NCI-H748 treated with DMSO at 0.1 percent for 48 hours (cell line): ENCODE measurements around the gene ABHD14A.
"Not testable (repeated sequence)": the region's sequence is repeated elsewhere in the genome, so short reads cannot be mapped to it uniquely, and the experiment has no call there.

Experiments used
- DNase-seq: peaks from one replicate; lab custom pipeline; 2025; lab: John Stamatoyannopoulos, UW

The ABHD14A gene

DNA sequence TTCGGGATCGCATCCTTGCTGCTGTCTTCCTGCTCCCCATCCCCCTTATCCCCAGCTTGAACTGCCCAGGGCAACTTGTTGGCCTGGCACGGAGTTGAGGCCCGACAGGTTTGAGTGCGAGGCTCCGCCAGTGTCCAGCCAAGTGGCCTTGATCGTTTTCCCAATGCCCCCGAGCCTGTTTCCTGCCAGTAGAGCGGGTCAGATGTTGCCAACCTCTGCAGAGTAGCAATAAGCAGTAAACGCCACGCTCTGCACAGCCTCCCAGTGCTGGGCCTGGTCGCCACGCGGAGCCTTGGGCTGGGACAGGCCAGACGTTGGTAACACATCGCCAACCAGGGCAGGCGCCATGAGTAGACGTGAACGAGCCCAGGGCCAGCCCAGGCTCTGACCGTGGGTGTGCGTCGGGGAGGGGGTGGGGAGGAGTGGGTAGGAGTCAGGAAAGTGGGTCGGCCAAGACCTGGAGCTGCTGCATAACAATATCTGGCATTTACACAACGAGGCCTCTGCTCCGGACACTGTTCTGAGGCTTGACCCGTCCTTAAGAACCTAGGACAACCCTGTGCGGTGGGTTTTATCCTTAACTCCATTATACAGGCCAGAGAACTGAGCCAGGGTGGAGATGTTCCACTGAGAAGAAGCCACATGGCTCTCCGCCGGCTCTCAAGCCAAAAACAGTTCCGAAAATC is 444 bp upstream of the ABHD14A start:
- no peak for DNase-seq

GRCh38 chr3:51975852-51976549 is 1.1 kb downstream of the ABHD14A start:
- DNase-seq: peak; percentile 21

DNA sequence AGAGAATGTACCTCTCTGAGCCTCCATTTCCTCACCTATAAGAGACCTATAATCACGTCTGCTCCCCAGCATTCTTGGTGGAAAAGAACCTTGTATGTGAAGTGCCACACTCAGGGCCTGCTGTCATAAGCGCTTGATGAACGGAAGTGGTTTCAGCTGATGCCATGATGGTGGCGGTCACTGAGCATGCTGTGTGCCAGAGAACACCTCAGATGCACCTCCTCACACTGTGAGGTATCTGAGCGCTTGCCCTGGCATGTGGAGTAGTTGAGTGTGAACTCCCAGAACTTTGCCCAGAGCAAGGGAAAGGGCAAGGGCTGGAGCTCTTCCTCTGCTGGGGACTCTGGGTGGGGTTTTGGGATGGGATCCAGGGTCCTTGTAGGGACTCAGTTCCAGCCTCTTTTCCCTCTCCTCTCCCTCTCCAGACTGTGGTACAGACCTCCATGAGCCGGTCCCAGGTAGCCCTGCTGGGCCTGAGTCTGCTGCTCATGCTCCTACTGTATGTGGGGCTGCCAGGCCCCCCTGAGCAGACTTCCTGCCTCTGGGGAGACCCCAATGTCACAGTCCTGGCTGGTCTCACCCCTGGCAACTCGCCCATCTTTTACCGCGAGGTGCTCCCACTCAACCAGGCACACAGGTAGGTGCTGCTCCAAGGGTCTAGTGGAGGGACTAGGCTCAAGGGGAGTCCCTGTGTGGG is 2.7 kb downstream of the ABHD14A start:
- DNase-seq: no peak

- no peak for DNase-seq
Measured at GRCh38 chr3:51978143-51978502, 3.3 kb downstream of the ABHD14A start.

GRCh38 chr3:51980253-51980652 is 5.4 kb downstream of the ABHD14A start:
- no peak for DNase-seq

GRCh38 chr3:51982352-51982837 is 7.5 kb downstream of the ABHD14A start:
- no peak for DNase-seq

- no peak for DNase-seq
Measured at GRCh38 chr3:51982838-51983577, 8.1 kb downstream of the ABHD14A start, which contains the start of gene ACY1. TSS of gene ACY1 (plus strand) at chr3:51983535. CDS start at chr3:51984065, 530 bp downstream.

DNA sequence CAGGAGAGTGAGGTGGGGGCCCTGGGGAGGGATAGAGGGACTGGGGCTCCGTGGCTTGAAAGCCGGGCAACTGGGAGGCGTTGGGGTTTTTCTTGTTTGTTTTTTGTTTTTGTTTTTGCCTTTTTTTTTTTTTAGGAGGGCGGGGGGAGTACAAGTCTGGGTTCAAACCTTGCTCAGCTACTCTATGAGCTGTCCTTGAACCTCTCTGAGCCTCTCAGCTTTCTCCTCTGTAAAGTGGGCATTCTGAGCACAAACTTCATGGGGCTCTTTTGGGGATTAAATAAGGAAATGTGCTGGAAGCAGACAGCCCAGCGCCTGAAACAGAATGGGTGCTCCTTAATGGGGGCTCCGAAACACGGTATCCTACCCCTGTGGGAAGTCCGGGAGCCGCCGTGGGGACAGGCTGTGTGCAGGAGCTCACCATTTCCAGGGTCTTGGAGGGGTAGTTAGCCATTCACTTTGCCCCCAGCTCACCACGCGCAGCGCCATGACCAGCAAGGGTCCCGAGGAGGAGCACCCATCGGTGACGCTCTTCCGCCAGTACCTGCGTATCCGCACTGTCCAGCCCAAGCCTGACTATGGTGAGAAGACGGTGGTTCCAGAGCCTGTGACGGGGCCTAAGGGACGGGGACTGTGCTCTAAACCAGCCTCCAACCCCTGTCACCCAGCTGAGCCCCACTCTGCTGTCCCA is 8.9 kb downstream of the ABHD14A start:
- DNase-seq: no peak

- no peak for DNase-seq
Measured at GRCh38 chr3:51984269-51984647, 9.4 kb downstream of the ABHD14A start.

GRCh38 chr3:51985063-51985462 is 10.2 kb downstream of the ABHD14A start:
- no peak for DNase-seq

DNA sequence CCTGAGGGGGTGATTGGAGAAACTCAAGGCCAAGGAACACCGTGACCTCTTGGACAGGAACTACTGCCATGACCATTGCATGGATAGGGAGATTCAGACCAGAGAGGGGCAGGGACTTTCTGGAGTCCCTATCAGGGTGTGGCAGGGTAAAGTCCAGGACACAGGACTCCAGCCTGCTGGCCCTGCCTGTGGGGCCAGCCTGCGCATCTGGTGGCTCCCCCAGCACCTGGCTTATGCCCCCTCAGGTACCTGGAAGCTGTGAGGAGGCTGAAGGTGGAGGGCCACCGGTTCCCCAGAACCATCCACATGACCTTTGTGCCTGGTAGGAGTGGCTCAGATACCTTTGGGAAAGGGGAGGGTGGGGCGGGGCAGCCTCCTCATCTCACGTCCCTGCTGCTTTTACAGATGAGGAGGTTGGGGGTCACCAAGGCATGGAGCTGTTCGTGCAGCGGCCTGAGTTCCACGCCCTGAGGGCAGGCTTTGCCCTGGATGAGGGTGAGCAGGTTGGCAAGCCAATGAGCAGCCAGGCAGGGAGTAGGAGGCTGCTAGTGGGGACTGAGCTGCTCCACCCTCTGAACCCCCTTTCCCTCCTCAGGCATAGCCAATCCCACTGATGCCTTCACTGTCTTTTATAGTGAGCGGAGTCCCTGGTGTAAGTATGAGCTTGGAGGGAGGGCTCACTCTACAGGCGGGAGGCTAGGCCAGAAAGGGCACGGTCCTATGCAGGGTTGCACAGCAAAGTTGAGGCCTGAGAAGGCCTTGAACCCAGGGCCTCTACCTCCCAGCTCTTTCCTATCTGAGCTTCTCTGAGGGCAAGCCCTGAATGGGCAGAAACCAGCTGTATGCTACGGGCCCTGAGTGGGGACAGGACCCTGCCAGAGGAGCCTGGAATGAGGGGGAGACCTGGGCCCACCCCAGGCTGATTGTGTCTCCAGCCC is 11.4 kb downstream of the ABHD14A start:
- no peak for DNase-seq

GRCh38 chr3:51987568-51987967 is 12.7 kb downstream of the ABHD14A start:
- DNase-seq: no peak

DNA sequence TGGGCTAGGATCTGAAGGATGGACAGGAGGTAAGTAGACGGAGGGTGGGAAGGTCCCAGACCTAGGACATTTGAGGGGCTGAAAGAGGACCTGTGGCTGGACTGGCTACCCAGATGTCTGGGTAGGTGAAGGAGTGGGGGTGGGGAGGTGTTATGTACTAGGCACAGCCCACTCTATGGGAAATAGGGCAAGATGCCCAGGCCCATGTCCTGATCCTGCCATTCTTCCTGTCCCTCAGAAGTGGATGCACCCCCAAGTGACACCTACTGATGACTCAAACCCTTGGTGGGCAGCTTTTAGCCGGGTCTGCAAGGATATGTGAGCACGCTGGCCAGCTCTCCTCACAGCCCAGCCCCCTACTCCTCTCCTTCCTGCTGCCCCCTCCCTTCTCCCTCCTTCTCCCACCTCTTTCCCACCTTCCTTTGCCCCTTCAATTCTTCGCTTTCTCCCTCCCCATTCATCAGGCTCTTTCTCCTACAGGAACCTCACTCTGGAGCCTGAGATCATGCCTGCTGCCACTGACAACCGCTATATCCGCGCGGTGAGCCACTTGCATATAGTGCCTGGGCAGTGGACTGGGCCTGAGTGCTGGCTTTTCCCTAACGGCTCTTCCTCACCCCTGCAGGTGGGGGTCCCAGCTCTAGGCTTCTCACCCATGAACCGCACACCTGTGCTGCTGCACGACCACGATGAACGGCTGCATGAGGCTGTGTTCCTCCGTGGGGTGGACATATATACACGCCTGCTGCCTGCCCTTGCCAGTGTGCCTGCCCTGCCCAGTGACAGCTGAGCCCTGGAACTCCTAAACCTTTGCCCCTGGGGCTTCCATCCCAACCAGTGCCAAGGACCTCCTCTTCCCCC is 13.7 kb downstream of the ABHD14A start:
- DNase-seq: no peak

- not testable (repeated sequence) for DNase-seq
Measured at GRCh38 chr3:51990501-51990971, 15.7 kb downstream of the ABHD14A start.

DNA sequence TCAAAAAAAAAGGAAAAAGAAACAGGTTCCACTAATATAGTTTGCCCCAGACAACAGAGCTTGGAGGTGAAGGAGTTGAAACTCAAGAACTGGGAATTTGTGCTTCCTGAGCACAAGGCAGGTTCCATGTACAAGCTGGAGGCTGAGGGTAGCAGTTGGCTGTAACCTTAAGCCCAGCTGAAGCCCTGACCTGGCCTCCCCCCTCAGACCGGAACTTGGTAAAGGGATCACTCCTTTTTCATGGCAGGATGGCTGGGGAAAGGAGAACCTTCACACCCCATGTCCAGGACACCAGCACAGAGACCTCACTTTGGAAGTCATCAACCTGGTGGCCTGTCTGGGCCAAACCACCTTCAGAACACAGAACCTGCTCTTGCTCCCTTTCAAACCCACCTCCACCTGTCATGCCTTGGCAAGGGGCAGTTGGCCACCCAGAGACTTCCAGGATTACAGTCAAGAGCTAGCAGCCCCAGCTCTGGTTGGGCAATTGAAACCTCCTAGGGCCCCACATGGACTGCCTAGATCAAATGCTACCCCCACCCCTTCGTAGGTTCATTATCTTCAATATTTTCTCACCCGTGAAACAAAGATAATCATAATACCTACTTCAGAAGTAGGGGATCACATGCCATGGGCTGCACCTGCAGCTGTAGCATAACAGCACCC is 17.3 kb downstream of the ABHD14A start:
- no peak for DNase-seq

DNA sequence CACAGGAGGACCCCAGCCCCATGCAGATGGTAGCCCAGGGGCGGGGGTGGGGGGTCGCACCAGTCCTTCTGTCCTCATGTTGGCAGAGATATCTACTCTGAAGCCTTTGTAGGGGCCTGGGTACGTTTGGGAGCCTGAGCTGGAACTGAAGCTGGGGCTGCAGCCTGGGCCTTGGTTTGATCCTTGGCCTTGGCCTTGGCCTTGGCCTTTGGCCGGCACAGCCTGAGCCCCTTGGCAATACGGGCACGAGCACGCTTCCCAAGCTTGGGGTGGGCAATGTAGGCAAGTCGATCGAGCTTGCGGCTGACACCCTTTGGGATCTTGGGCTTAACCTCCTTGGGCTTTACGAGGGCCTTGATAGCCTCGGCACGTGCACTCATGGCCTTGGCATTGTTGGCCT is 18.8 kb downstream of the ABHD14A start:
- not testable (repeated sequence) for DNase-seq

GRCh38 chr3:51994530-51994929 is 19.7 kb downstream of the ABHD14A start:
- DNase-seq: no peak

GRCh38 chr3:51995346-51996163 is 20.7 kb downstream of the ABHD14A start, which contains the start of gene RPL29:
TSS of gene RPL29 (minus strand) at chr3:51995895. CDS start at chr3:51995461, 434 bp downstream.
- DNase-seq: peak; percentile 88
